NCI-H526 (cell line): ENCODE data around the gene COMT.
A peak's percentile ranks its signal among the peaks of the same experiment; 100 is the strongest.

Source experiments
- DNase-seq, 2 experiments: peaks; one replicate each; lab custom pipeline; 2025; lab: John Stamatoyannopoulos, UW

The COMT gene

DNA sequence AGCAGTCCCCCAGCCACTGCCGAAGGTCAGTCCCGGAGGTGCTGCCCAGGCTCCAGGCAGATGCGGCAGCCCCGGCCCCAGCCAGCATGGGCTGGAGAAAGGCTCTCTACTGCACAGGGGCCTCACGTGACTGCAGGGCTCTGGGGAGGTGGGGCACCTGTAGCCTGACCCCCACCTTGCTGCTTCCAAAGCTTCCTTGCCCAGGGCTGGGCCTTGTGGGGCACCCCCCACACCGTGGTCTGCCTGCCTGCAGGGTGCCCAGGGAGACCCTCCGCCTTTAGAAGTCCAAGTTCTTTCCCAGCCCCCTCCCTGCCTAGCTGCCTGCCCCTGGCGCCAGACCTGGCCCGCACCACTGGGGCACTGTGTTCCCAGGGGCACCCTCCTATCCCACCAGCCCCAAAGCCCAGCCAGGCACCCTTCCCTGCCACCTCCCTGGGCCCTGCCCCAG lies 28.5 kb downstream of the COMT start:
- DNase-seq, result no peak

GRCh38 chr22:19970479-19971275 lies 29.1 kb downstream of the COMT start:
- DNase-seq, result peak; percentile 21 to 60

- no peak for DNase-seq
These were observed 29.9 kb downstream of the COMT start for GRCh38 chr22:19971276-19972124.

GRCh38 chr22:19972251-19972650 lies 30.7 kb downstream of the COMT start:
- DNase-seq, result no peak

DNA sequence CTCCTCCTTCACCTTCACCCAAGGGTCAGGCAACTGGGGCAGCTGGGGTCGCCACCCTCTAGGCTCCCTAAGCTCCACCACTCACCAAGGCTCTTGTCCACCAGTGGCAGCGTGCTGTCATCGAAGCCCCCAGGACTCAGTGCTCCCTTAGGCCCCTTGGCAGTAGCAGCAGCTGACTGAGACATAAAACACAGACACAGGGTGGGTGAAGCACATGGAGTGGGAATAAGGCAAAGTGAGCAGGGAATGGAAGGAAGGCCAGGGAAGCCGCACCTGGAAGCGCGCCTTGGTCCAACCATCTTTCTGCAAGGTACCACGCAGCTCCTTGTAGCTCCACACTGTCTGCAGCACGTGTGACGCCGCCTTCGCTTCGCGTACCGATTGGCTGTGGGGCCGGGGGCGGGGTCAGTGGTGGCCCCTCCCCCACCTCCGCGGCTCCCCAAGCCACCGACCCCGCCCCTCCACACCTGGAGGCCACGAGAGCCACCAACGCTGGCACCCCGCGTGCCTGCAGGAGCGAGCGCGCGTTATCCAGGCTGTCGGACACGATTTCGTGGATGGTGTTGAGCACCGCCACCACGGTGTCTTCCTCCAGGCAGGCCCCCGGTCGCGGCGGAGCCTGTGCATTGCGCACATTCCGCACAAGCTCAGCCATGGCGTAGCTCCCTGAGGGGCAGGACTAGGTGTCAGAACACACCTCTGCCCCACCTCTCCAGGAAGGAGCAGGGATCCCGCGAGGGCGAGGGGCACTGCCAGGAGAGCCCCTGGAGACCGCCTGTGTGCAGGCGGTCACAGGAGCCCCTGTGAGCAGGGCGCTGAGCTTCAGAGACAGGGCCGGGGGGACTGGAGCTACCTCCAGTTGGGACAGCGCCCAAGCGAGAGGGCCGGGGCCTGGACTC lies 31.3 kb downstream of the COMT start:
- no peak for DNase-seq

DNA sequence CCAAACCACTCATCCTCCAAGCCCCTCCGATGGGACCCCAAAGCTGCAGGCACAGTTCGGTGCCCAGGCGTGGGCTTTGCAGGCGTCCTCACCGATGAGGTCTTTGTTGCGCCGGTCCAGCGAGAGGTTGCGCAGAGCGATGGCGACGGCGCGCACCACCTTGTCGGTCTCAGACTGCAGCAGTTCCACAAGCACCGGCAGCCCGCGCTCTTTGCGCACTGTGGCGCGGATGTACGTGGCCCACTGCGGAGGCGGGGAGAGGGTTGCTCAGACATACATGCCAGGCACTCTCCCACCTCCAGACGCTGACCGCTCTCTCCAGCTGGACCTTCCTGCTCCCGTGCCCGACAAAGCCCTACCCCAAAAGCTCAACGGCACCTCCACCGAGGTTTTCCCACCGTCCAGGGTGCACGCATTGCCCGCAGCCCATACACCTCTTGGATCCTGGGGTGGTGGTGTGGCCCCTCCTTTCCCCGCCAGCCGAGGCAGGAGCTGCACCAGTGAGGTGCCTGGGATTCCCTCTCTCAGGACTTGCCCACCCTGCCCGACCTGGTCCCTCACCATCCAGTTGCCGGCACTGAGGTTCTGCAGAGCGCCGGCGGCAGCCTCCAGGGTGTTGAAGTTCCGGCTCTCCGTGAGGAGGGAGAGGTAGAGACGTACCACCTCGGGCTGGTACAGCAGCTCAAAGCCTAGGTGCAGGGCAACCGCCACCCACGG lies 32.1 kb downstream of the COMT start:
- no peak for DNase-seq

DNA sequence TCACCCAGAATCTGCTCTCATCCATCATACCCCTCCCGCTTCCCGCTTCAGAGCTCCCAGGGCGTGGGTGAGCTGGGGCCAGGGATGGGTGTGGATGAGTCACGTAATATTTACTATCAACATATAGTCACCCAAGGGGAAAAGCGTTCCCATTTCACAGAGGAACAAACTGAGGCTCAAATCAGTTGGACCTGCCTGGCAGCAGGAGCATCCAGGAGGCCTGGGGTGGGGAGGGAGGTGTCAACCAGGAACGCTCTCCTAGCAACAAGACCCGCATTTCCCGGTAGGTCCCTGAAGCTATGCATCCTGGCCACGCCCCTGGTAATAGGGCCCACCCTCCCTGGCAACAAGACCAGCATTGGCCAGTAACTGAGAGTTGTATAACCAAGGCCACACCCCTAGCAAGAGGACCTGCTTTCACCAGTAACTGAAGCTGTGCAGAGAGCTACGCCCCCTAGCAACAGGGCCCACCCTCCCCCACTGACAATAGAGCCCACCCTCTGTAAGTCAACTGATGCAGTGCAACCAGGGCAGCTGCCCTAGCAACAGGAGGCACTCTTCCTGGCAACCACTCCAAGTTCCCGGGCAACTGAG lies 32.8 kb downstream of the COMT start:
- DNase-seq, result peak; percentile 83 to 90

- no peak for DNase-seq
These were observed 33.5 kb downstream of the COMT start for GRCh38 chr22:19974935-19975706.

DNA sequence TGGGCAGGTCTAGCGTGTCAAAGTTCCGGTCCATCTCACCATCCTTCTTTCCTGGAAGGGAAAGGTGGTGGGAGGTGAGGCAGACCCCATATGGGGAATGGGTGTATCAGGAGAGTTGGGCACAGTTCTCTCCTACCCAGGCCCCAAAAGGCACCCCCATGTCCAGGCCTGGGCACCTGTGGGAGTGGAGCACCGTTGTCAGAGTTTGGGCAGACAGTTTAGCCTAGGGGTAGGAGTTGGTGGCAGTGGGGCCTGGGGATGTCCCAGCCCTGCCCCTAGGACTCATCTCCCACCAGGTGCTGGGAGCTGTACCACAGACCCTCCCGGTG lies 34.1 kb downstream of the COMT start:
- no peak for DNase-seq

- DNase-seq, result no peak
These were observed 35.1 kb downstream of the COMT start for GRCh38 chr22:19976671-19977070.

GRCh38 chr22:19977296-19978243 lies 36.0 kb downstream of the COMT start:
- DNase-seq, result no peak

DNA sequence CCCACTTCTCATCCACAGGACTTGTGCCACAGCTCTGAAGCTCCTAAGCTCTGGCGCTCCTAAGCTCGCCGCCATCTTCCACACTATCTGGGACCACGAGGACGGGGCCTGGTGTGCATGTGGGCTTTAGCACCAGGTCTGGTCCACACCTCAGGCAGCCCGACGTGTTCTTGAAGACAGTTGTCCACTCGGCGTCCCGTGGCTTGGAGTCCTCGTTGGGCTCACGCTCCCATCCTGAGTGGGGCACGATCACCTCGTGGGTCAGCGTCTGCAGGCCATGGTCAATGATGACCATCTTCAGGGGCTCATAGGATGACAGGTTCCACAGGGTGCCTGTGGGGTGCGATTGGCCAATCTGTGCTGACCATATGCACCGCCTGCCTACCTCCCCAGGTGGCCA lies 37.2 kb downstream of the COMT start:
- no peak for DNase-seq

DNA sequence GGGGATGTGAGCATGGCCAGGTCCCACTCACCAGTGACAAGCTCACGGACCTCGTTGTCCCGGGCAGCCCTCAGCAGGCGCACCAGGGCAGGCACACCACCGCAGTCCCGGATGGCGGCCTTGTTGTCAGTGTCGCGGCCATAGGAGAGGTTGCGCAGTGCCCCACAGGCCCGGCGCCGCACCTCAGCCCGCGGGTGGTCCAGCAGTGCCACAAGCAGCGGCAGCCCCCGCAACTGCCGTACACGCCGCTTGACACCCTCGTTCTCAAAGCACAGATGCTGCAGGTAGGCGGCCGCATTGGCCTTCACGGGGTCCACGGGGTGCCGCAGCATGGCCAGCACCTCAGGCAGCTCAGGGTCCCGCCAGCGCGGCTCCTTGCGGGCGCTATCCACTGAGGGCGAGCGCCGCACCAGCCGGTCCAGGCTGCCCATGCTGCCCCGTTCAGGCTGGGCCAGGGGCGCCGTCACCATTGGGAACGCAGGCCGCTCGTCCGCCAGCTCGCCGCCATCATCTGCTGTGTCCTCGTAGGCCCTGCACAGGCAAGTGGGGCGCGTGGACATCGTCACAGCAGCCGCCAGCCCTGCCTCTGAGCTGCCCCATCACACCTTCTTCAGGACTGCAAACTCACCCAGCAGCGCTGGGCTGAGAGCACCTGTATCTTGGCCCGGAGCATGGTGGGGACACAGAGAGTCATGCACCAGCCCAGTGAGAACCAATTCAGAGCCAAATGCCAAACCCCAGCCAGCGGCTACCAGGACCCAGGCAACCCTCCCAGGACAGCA lies 38.3 kb downstream of the COMT start:
- DNase-seq, result no peak

- no peak for DNase-seq
These were observed 39.2 kb downstream of the COMT start for GRCh38 chr22:19980766-19981165.

- no peak for DNase-seq
These were observed 39.8 kb downstream of the COMT start for GRCh38 chr22:19981171-19981960.

GRCh38 chr22:19981961-19982920 lies 40.7 kb downstream of the COMT start:
- no peak for DNase-seq
